Fibroblast of skin of left quadriceps (primary cell): ENCODE data around the gene UNC13B.
A peak's percentile ranks its signal among the peaks of the same experiment; 100 is the strongest.

Source experiments
- DNase-seq, 2 experiments: peaks; one replicate each; pipeline ENCODE4 v3.0.0-alpha.2; 2013; ENCODE audit warnings: low read depth in 2 of 2

UNC13B gene

DNA sequence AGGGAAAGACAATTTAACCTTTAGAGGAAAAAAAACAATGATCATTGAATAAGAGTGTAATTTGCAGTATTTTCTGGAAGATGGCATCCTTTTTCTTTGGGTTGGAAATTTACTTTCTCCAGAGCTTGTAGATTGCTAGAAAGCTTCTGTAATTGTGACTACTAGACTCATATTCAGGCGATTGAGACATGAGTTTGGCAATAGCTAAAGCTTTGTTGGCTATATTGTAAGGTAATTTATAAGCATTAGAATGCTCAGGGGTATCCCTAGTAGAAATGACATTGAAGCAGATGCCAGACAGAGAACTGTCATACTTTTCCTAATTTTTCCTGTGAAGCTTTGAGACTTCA, 115.3 kb downstream of the UNC13B start:
- DNase-seq = no peak

DNA sequence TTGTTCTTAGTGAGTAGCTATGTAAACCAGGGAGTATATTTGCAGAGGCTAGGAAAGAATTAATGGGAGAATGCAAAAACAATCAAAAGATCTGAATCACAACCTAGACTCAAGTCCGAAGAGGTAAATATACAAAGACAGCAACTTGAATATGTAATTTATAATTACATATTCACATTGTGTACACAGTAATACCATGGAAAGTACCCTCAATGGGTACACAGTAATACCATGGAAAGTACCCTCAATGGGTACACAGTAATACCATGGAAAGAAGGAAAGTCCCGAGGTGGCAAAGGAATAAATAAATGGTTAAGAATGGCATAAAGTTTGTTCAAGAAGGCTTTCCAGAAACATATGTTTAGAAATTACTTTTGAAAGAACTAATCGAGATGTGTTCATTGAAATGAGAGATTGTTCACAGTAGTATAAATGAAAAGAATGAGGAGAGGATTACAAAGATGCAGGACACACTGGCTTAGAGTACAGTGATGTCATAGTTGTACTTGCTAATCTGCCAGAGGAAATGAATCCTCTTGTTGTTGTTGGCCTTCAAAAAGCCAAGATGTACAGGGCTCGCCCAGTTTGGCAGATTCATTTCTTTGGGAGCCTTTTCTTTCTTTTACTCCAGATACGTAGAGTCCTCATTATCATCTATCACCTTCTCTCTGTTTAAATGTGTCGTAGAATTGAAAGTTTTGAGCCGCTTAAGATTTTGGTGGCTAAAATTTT, 116.0 kb downstream of the UNC13B start:
- DNase-seq = peak; percentile 5 to 9

DNA sequence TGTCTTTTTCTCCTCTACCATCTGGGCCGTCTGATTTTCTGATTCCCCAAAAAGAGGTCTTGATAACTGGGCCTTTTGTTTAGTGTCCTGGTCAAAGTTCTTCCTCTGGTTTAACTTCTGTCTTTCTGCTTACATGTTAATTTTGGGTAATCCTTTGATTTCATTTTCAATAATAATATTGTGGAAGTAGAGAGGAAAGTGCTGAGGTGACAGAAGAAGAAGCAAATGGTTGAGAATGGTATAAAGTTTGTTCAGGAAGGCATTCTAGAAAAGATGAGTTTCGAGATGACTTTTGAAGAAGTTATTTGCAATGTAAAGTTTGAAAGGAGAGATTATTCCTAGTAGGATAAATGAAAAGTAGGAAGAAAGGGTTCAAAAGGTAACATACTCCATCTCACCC, 118.1 kb downstream of the UNC13B start:
- DNase-seq = no peak

DNA sequence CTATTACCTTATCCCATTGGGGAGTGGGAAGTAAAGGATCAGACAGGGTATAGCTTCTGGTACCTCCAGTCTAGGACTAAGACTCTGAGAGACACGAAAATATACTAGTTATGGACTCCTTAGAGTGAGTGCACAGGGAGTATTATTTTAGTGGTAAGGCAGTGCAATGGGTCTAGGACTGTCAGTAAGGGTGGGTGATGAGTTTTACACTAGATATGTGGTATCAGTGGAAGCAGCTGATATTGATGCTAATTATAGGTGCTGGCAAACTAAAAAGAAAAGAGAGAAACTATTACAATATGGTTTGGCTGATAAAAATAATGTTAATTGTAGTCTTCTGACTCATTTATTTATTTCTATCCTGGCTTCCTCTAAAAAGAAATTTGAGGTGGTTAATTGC, 118.6 kb downstream of the UNC13B start:
- no peak for DNase-seq

DNA sequence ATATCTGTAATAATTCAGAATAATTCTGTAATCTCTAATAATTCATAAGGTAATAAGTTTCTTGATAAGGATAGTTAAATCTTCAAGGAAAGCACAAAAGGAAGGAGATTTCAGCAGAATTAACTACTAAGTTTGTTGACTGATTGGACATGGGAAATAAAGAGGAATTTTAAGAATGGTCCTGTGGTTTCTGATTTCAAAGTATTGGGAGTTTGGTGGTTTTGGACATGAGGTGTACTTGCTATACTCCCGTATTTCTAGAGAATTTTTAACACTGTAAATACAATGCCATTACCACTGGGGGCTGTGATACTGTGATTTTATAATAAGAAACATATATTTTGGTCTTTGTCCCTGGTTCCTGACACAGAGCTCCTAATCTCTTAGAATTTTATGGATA, 123.9 kb downstream of the UNC13B start:
- peak; percentile 3 to 12 for DNase-seq

DNA sequence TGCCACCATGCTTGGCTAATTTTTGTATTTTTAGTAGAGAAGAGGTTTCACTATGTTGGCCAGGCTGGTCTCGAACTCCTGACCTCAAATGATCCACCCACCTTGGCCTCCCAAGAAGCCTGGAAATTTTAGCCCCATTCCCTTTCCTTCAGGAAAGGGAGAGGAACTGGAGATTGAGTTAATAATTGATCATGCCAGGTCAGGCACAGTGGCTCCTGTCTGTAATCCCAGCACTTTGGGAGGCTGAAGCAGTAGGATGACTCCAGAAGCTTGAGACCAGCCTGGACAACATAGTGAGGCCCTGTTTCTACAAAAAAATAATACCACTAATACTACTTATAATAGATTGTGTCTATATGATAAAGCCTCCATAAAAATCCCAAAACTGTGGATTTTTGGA, 124.6 kb downstream of the UNC13B start:
- no peak for DNase-seq

DNA sequence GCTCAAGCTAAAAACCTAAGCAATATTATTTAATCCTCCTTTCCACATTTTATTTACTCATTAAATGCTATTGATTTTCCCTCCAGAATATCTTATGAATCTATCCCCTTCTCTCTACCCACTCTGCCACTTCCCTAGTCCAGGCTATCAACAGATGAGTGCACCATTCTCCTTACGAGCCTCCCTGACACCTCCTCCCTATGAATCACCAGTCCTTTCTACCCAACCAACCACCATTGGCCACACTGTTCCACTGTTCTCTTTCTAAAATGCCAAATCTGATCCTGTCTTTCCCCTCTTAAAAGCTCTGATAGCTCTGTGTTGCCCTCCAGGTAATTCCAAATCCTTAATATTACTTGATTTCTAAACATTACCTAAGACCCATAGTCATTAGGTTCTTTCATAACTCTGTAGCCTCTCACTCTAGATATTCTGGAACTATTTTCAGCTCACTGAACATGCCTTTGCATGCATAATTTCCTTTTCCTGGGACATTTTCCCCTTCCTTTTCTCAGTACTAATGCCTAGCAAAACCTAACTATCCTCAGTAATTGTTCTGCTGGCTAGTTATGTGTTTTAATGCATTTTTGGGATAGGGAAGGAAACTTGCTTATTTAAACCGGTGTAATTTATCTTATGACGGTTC, 126.3 kb downstream of the UNC13B start:
- DNase-seq = no peak

DNA sequence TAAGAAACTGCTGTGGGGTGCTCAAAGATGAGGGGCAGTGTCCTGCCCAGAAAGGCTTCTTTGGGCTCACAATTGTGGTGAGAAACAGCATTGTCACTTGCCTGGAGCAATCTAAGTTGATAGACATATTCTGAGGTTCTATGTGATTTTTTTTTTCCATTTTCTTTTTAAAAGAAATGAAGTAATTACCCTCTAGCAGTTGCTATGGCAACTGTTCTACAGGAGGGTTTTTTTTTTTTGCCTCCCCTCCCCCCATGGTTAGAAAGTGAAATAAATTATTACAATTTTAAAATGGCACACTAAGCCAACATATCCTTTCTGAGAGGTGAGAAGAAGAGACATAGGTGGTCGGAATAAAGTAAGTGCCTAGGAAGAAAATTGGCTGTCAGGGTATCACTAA, 127.0 kb downstream of the UNC13B start:
- no peak for DNase-seq

DNA sequence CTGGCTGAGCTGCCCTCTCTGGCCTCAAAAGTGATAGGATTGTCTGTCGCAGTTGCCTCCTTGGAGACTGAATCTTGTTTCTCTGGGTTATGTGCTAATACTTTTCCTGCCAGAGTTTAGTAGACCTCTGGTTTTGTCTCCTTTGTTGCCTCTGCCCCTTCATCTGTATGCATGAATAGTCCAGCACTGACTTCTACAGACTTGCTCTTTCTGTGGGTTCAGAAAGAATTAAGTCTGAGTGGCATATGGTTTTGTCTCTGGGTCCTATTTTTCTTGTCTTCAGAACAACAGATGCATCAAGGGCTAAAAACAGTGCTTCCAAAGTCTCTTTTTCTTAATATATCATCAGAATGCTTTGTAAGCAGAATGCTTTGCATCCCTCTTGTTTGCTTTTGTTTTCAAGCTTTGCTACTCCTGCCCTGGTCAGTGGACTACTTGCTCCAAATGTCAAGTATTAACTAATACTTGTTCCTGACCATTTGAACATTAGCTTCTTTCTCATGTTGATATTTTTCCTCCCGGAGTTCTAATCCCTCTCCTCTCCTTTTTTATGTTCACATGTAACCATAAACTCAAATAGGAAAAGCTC, 131.7 kb downstream of the UNC13B start:
- DNase-seq = no peak

DNA sequence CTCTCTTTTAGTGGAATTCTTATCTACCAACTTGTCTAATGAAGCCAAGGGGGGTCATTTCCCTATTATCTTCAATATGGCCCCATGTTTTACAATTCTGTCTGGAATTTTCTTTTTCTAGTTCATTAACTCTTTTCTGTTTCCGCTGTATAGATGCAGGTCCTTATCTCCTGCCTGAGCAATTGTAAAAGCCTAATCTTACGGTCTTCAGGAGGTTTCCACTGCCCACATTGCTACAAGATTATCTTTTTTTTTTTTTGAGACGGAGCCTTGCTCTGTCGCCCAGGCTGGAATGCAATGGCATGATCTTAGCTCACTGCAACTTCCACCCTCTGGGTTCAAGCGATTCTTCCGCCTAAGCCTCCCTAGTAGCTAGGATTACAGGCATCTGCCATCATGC, 132.3 kb downstream of the UNC13B start:
- no peak for DNase-seq

DNA sequence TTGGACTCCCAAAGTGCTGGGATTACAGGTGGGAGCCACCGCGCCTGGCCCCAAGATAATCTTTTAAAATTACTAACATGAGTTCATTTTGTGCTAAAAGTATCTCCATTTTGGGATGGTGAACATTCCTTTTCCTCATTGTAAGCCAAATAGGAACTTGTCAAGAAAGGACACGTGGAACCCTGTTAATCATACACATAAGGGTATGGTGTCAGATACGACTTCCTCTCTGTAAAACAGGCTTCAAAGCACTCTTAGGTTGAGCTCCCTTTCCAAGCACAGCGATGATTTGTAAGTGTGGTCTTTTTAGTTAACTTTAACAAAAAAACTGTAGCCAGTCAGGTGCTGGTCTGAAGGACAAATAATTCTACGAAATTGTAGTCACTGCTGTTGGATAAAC, 132.7 kb downstream of the UNC13B start:
- DNase-seq = no peak

DNA sequence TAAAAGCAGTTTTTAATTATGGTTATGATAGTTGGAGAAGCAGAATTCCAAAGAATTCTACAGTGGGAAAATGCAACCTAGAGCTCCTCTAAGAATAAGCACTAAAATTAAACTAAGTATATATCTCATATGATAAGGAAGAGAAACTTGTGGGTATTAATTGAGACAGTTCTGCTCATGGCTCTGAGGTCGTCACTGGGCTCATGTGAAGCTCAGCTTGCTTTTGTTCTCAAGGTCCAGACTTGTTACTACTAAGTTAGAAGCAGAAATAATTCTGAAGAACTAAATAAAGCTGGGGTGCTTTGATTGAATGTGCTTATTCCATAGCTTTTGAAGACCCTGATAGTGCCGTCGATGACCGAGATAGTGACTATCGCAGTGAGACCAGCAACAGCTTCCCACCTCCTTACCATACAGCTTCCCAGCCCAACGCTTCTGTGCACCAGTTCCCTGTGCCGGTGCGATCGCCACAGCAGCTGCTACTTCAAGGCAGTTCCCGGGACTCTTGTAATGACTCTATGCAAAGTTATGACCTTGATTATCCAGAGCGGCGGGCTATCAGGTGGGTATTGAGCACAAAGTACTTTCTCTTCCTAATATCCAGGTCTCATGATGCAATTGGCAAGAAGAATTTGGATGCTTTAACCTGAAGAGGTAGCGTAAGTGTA, 133.7 kb downstream of the UNC13B start:
- DNase-seq = no peak

DNA sequence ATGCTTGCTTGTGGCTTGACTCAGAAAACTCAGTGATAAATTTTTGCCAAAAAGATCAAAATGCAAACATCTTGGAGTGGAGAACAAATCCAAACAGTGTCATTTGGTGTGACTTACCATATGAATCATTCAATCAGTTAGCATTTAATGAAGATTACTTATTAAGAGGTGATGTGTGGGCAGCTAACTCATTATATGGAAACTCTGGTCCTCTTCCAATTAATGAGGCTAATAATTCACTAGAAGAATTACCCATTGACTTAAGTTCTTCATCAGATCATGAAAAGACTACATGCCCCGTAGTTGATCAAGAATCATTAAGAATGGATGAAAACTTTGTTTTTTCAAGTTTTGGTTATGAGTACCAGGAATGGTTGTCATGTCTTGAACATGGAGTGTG, 141.8 kb downstream of the UNC13B start:
- DNase-seq = no peak

DNA sequence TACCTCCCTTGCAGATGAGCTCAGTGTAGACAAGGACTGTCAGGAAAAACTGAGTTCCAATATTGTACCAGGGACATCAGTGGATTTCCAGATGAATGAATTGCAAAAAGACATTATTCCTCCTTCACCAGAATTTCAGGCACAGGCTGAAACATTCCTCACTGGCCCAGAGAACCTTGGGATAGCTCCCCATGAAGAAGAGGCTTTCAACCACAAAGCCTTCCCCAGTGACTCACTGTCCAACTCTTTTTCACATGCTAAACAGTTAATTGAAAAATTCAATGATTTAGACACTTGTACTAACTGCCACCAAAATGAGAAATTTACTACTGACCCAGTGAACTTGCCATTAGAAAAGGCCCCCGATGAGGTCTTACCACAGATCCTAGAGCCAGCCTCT, 144.5 kb downstream of the UNC13B start:
- DNase-seq = no peak

DNA sequence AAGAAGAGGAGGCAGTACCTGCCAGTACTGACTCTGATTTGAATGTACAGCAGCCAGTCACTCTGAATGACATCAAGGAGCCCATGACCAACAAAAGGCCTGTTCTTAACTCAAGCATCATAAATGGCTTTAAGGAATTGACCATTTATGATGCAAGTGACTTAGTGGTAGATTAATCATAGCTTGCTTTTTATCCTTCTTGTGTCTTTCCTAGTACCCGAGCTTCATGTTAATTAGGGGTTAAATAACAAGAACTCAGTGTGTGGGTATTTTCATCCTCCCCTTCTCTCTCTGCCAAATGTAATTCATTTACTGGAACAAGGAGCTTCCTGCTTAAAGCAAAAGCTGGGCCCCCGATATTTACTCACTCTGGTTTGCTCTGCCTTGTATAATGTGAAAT, 146.5 kb downstream of the UNC13B start:
- DNase-seq = no peak

DNA sequence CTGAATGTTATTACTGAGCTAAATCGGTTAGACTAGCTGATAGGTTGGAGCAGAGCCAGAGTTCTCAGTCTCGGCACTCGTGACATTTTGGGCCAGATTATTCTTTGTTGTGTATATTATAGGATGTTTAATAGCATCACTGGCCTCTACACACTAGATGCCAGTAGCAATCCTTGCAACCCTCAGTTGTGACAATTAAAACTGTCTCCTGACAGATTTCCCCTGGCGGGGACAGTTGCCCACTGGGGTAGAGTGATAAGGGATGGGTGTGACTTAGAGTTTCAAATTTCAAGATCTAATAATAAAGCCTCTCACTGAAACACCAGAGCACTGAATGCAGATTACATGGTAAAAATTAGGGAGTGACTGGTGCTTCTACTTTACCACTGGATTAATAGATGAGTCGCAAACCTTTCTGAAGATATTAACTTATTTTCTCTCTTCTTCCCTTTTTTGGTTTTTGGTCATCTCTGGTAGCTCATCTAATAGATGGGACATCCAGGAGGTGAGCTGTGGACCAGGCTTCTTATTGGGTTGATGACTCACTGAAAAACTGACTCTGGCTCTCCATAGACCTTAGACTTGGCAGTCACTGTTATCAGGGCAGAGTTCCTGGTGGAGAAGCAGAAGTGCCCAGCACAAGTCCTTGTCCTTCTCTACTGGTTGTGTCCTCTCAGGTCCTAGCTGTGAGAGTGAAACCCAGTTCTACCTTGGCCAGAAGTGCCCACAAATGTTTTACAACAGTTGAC, 150.3 kb downstream of the UNC13B start:
- no peak for DNase-seq

DNA sequence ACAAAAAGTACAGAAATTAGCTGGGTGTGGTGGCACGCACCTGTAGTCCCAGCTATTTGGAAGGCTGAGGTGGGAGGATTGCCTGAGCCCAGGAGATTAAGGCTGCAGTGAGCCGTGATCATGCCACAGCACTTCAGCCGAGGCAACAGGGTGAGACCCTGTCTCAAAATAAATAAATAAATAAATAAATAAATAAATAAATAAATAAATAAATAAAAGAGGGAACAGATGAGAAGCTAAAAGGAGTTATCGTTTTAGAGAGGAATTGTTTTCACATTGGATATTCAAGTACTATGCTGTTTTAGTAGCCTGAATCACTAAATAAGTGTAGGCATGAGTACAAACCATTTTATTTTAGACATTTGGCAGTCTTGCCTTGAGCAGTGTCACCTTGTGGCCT, 151.7 kb downstream of the UNC13B start:
- no peak for DNase-seq

DNA sequence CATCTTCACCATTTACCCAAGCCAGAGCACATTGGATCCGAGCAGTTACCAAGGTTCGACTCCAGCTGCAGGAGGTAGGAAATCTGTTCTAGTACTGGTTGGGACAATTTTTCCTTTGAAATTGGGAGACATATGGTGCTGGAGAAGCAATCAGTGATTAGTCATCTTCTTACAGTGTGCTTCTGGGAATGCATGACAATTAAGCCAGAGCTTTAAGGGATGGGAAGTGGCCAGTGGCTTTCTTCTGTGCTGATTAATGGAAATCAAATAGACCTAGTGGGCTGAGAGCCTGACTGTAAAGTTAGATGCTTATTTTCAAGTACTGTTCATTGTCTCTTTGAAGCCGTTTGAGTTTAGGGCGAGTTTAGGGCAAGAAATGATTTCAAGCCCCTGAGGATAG, 152.1 kb downstream of the UNC13B start:
- DNase-seq = peak; percentile 27 to 34

DNA sequence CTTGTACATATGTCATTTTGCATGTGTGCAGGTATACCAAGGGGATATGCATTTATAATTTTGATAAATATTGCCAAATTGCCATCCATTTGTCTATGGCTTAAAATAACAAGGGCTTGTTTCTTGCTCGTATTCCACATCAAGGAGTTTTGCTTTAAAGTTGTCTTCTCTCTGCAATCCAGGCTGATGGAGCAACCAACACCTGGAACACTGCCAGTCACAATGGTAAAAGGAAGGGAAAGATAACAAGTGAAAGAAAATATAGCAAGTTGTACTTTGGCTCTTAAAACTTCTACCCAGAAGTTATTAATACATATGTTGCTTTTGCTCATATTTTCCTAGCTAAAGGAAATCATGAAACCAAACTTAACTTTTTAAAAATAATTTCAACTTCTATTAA, 156.9 kb downstream of the UNC13B start:
- DNase-seq = no peak

DNA sequence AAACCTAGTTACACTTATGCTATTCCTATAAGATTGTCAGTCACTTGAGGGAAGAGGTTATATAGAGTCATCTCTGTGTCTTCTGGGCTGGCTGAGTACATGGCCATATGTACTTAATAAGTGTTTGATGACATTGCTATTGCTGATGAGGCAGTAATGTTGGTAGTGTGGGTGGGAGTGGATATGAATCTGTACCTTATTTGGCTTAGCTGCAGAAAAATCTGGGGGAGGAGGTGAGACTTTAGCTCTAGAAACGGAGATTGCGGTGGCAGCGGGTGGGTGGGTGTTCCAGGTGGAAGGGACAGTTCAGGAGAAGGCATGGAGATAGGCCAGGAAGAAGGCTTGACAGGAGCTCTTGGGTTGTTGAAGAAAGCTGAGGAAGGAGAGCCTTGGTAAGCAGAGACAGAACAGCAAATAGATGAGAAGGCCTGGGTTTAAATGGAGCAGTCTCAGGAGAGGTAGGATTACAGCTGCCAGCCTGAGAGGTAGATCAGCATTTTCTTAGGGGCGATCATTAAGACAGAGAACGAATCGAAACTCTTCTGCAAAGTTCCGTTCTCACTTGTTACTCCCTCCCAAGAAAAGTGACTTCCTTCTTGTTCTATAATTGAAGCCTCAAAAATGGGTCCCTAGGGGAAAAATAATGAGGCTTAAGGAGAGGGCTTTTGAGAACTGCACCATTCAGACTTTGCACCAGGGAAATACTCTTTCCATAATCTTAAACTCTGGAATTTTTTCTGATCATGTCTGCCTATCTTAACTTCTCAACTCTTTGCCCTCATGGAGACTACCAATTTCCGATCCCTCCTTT, 160.5 kb downstream of the UNC13B start:
- DNase-seq = no peak

DNA sequence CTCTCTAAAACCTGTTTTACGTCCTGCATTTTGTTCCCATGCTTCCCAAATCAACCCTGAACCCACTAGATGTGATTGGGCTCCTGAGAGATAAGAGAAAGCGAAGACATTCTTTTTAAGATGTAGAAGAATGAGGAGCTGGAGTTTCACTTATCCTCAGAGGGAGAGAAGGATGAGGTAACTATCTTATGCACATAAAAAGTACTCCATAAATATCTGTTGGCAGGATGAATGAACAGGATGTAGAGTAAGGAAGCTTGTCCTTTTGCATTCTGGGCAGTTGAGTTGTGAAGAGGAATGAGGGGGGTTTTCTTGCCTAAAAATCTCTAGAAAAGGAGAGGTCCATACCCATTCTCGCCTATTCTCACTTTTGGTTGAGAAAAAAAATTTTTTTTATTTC, 163.2 kb downstream of the UNC13B start:
- DNase-seq = no peak
